CD14-positive monocyte (primary cell): Measurements from ENCODE around the gene ROBO4. TPM values are rescaled to one million over a fixed set of nuclear protein-coding genes. Genes with fewer than 3 reads are reported as not detected.

Source experiments
- DNase-seq, 3 donors: peaks; one replicate each; pipeline ENCODE4 v3.0.0-alpha.2; 2011 to 2022
- H2AFZ ChIP-seq: 2 replicates; pipeline ENCODE4 v1.6.0; 2012; ENCODE audit warnings: mild to moderate bottlenecking, low read depth, low read length, inconsistent platforms; ENCODE audit not compliant: insufficient read depth, poor library complexity, severe bottlenecking
- H3K27ac ChIP-seq, 2 donors: 1 replicate in 1 of 2; 2 replicates in 1 of 2; pipeline ENCODE4 v1.5.1; 2012 to 2013; ENCODE audit warnings: low read length in 2 of 2, control low read depth in 1 of 2, inconsistent platforms in 1 of 2, low read depth in 1 of 2, mild to moderate bottlenecking in 1 of 2
- H3K27me3 ChIP-seq, 2 donors: one replicate each; pipeline versions ENCODE4 v1.6.0 to v1.6.1; 2011 to 2013; ENCODE audit warnings: low read length in 2 of 2; ENCODE audit not compliant: control insufficient read depth in 2 of 2, insufficient read depth in 2 of 2
- H3K36me3 ChIP-seq, 2 donors: replicated peaks in 1 of 2; 1 replicate in 1 of 2; 2 replicates in 1 of 2; pipeline versions ENCODE4 v1.5.1 to v1.6.1; 2012 to 2013; ENCODE audit warnings: low read length in 2 of 2, control low read depth in 1 of 2, inconsistent platforms in 1 of 2, mild to moderate bottlenecking in 1 of 2; ENCODE audit not compliant: insufficient read depth in 2 of 2, control insufficient read depth in 1 of 2
- H3K4me1 ChIP-seq, 2 donors: 1 replicate in 1 of 2; 2 replicates in 1 of 2; pipeline versions ENCODE4 v1.5.1 to v1.6.1; 2012 to 2013; ENCODE audit warnings: low read length in 2 of 2, control low read depth in 1 of 2, inconsistent platforms in 1 of 2, mild to moderate bottlenecking in 1 of 2, moderate library complexity in 1 of 2; ENCODE audit not compliant: insufficient read depth in 2 of 2, control insufficient read depth in 1 of 2
- H3K4me2 ChIP-seq: replicated peaks from 2 replicates; pipeline ENCODE3; 2012; ENCODE audit warnings: low read length, moderate library complexity, mild to moderate bottlenecking; ENCODE audit not compliant: poor library complexity, severe bottlenecking; ENCODE audit errors: extremely low read depth
- H3K4me3 ChIP-seq, 3 experiments: fragments of 200-600 bp in 1 of 3; sonication (generic) in 1 of 3; replicated peaks in 1 of 3; 1 replicate in 2 of 3; 2 replicates in 1 of 3; pipeline ENCODE4 v1.5.1; 2011 to 2013; ENCODE audit warnings: low read length in 3 of 3, mild to moderate bottlenecking in 3 of 3, control low read depth in 2 of 3, low read depth in 2 of 3, inconsistent platforms in 1 of 3, moderate library complexity in 1 of 3
- H3K79me2 ChIP-seq: 2 replicates; pipeline ENCODE4 v1.6.0; 2012; ENCODE audit warnings: mild to moderate bottlenecking, control low read depth, inconsistent platforms, low read length, moderate library complexity; ENCODE audit not compliant: insufficient read depth
- H3K9ac ChIP-seq: 2 replicates; pipeline ENCODE4 v1.6.0; 2017; ENCODE audit warnings: low read length, mild to moderate bottlenecking; ENCODE audit not compliant: insufficient read depth, poor library complexity, severe bottlenecking
- H3K9me3 ChIP-seq, 2 donors: replicated peaks in 1 of 2; 1 replicate in 1 of 2; 2 replicates in 1 of 2; pipeline versions ENCODE4 v1.5.1 to v1.6.1; 2012 to 2013; ENCODE audit warnings: low read length in 2 of 2, control low read depth in 1 of 2; ENCODE audit not compliant: control insufficient read depth in 1 of 2, insufficient read depth in 1 of 2
- H4K20me1 ChIP-seq: 2 replicates; pipeline ENCODE4 v1.6.0; 2012; ENCODE audit warnings: mild to moderate bottlenecking, low read length, control low read depth, moderate library complexity; ENCODE audit not compliant: insufficient read depth
- H3K27ac Mint-ChIP-seq, 7 donors: one replicate each; pipeline ENCODE4 v1.8.0; 2020; ENCODE audit warnings: mild to moderate bottlenecking in 7 of 7, mixed read lengths in 7 of 7, moderate library complexity in 6 of 7, inconsistent platforms in 2 of 7
- H3K27me3 Mint-ChIP-seq, 3 donors: one replicate each; pipeline ENCODE4 v1.8.0; 2021 to 2022; ENCODE audit warnings: low read depth in 3 of 3, mild to moderate bottlenecking in 3 of 3, mixed read lengths in 3 of 3, moderate library complexity in 3 of 3, inconsistent platforms in 1 of 3
- H3K36me3 Mint-ChIP-seq, 2 donors: one replicate each; pipeline ENCODE4 v1.8.0; 2020; ENCODE audit warnings: mixed read lengths in 2 of 2, inconsistent platforms in 1 of 2, mild to moderate bottlenecking in 1 of 2
- H3K4me1 Mint-ChIP-seq: one replicate; pipeline ENCODE4 v1.8.0; 2020; ENCODE audit warnings: mild to moderate bottlenecking, mixed read lengths
- H3K4me3 Mint-ChIP-seq, 2 donors: one replicate each; pipeline ENCODE4 v1.8.0; 2020; ENCODE audit warnings: mild to moderate bottlenecking in 2 of 2, mixed read lengths in 2 of 2, moderate library complexity in 1 of 2
- H3K9me3 Mint-ChIP-seq, 7 donors: one replicate each; pipeline ENCODE4 v1.8.0; 2020 to 2022; ENCODE audit warnings: mixed read lengths in 7 of 7, mild to moderate bottlenecking in 6 of 7, moderate library complexity in 6 of 7, inconsistent platforms in 2 of 7
- WGBS: methylation state at CpG from one replicate; pipeline ENCODE4 v1.1.5; 2013; ENCODE audit warnings: missing lambda C conversion rate; ENCODE audit not compliant: insufficient coverage; 5-methylcytosine and 5-hydroxymethylcytosine counted together
- intact Hi-C, 2 donors: fragments of 100-400 bp; cut with micrococcal nuclease; formaldehyde crosslinking; loops; one replicate each; pipeline versions ENCODE4 v1.15.0 to v1.15.1; 2023
- polyA minus RNA-seq: library from RNA; depleted of rRNA, polyadenylated mRNA; stranded (reverse); fragments of >200 nt; gene quantifications from 2 replicates; pipeline ENCODE4 v1.2.3, GENCODE V29; 2012
- polyA plus RNA-seq, 3 donors: library from polyadenylated mRNA; depleted of rRNA in 1 of 3; unstranded in 2 of 3; stranded (reverse) in 1 of 3; fragments of 300-500 nt in 2 of 3; fragments of >200 nt in 1 of 3; fragmentation: Illumina TruSeq in 2 of 3; gene quantifications; 1 replicate in 2 of 3; 2 replicates in 1 of 3; pipeline ENCODE4 v1.2.3, GENCODE V29; 2012 to 2021
- total RNA-seq, 12 experiments: library from RNA in 1 of 12; stranded (reverse) in 1 of 12; fragments of 120-200 nt in 1 of 12; gene quantifications; one replicate each; pipeline ENCODE4 v1.2.4 and lab custom pipeline; 2013 to 2026; ENCODE audit warnings: mixed read lengths in 6 of 12, inconsistent platforms in 1 of 12
- TF ChIP-seq, protein P1 (sequence below): fragments of 200-600 bp; IDR thresholded peaks from one replicate; pipeline ENCODE4 v1.8.0; 2022; ENCODE audit warnings: antibody characterized with exemption, mild to moderate bottlenecking

Gene ROBO4
- 0.04 TPM for total RNA-seq (2013)
- polyA plus RNA-seq: under 1 TPM in 2 of 3 donors, not detected in 1; 0.19 to 0.20 TPM
- polyA minus RNA-seq: not detected in 2 replicates
- total RNA-seq (lab: John Stamatoyannopoulos, UW): 0 to 0.90 (median 0.08) reads per million in 11 experiments

DNA sequence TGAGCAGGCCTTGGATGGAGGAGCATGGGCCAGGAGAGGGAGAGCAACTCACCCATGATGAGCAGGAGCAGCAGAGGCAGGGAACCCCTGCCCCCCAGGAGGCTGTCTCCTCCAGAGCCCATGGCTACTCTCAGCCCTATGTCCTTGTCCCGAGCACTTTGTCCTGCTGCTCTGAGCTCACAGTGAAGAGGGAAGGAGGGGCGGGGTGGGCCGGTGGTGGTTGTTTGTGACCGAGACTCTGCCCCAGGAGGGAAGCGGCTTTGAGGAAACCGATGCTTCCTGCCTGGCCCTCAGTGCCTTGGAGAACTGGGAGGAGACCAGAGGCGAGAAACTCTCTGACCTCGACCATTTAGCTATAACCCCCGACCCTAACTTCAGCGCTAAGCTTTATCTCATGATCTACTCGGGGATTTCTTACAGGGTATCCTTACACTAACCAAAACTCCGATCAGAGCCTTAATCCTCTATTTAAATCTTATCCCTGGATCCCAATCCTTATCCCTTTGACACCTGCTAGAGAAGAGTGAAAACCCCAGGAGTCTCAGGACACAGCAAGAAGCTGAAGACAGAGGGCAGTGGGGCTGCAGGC, at the start of gene ROBO4:
Gene ROBO4, minus strand, starts transcription at position 192 of the 589 bp plus-strand sequence. Its CDS starts 70 bp downstream, at position 122.
- Mint-ChIP-seq H3K36me3 (no peaks in the 10 kb centered on the region), H3K4me1 (peaks cover 25% of the 10 kb centered on the region), H3K27ac (peak within 1 kb of the TSS in 4 of 7 donors; percentile 9 to 50 (median 26)), H3K9me3 (no peaks in the 10 kb centered on the region), H3K4me3 (no peak within 1 kb of the TSS), H3K27me3 (peaks cover 2 to 13% (median 3%) of the 10 kb centered on the region in 3 donors)
- TF ChIP-seq, protein P1, sequence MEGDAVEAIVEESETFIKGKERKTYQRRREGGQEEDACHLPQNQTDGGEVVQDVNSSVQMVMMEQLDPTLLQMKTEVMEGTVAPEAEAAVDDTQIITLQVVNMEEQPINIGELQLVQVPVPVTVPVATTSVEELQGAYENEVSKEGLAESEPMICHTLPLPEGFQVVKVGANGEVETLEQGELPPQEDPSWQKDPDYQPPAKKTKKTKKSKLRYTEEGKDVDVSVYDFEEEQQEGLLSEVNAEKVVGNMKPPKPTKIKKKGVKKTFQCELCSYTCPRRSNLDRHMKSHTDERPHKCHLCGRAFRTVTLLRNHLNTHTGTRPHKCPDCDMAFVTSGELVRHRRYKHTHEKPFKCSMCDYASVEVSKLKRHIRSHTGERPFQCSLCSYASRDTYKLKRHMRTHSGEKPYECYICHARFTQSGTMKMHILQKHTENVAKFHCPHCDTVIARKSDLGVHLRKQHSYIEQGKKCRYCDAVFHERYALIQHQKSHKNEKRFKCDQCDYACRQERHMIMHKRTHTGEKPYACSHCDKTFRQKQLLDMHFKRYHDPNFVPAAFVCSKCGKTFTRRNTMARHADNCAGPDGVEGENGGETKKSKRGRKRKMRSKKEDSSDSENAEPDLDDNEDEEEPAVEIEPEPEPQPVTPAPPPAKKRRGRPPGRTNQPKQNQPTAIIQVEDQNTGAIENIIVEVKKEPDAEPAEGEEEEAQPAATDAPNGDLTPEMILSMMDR: no peak
- intact Hi-C loops: no loop called here
- DNase-seq: no peak
- Histone ChIP-seq H3K9ac (no peak within 1 kb of the TSS), H2AFZ (peak within 1 kb of the TSS; percentile 68), H4K20me1 (no peaks in the 10 kb centered on the region), H3K4me1 (peaks cover 16% of the 10 kb centered on the region in 2 donors), H3K27ac (no peak within 1 kb of the TSS), H3K9me3 (no peaks in the 10 kb centered on the region), H3K79me2 (no peaks in the 10 kb centered on the region), H3K27me3 (peaks cover 0 to 2% of the 10 kb centered on the region in 2 donors), H3K36me3 (no peaks in the 10 kb centered on the region), H3K4me3 (no peak within 1 kb of the TSS), H3K4me2 (no peak within 1 kb of the TSS)
- 0% methylated on average over 7 of the region's 12 CpGs for WGBS

DNA sequence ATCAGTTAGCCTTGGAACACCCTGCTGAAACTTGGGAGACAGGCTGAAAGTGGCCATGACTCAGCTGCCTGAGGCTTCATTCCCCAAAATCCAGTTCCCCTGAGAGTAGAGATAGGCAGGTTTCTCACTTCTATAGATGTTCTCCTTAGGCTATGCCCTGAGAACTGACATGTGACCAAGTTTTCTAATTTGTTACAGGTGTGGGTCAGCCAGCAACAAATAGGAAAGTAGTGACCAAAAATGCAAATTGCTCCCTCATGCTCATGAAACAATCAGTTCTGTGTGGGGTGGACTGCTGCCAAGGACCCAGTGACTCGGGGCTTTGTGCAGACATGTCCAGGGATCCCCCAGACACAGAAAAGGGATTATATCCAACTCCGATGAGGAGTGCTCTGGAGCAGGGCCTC, 49.1 kb upstream of the ROBO4 start:
- H3K36me3 Mint-ChIP-seq: no peaks in the 10 kb centered on the region
- no peak overlapping the region for H3K9ac ChIP-seq

More for the DNA sequence above, 49.1 kb upstream of the ROBO4 start:
- Histone ChIP-seq H2AFZ (no peak overlapping the region), H3K79me2 (no peaks in the 10 kb centered on the region), H3K27ac (no peak overlapping the region), H4K20me1 (no peaks in the 10 kb centered on the region), H3K4me2 (no peak overlapping the region), H3K36me3 (no peaks in the 10 kb centered on the region), H3K4me3 (no peak overlapping the region), H3K9me3 (no peaks in the 10 kb centered on the region), H3K4me1 (no peaks in the 10 kb centered on the region), H3K27me3 (peaks cover 0 to 2% of the 10 kb centered on the region in 2 donors)
- DNase-seq: no peak
- Mint-ChIP-seq H3K4me3 (no peak overlapping the region), H3K4me1 (no peaks in the 10 kb centered on the region), H3K9me3 (peaks cover 7 to 12% (median 9%) of the 10 kb centered on the region in 7 donors), H3K27me3 (peaks cover 4 to 7% (median 6%) of the 10 kb centered on the region in 3 donors), H3K27ac (no peak overlapping the region)
- 44% methylated on average over 1 of the region's 2 CpGs for WGBS
- intact Hi-C loops: no loop called here
- TF ChIP-seq, protein P1: no peak
